GM19238 (cell line): ENCODE data around the gene APH1B.
"Not testable (repeated sequence)": the region's sequence is repeated elsewhere in the genome, so short reads cannot be mapped to it uniquely, and the experiment has no call there.

Experiments
- DNase-seq: peaks from one replicate; pipeline ENCODE4 v3.0.0; 2011; ENCODE audit warnings: low spot score; ENCODE audit not compliant: insufficient read length

APH1B gene

DNA sequence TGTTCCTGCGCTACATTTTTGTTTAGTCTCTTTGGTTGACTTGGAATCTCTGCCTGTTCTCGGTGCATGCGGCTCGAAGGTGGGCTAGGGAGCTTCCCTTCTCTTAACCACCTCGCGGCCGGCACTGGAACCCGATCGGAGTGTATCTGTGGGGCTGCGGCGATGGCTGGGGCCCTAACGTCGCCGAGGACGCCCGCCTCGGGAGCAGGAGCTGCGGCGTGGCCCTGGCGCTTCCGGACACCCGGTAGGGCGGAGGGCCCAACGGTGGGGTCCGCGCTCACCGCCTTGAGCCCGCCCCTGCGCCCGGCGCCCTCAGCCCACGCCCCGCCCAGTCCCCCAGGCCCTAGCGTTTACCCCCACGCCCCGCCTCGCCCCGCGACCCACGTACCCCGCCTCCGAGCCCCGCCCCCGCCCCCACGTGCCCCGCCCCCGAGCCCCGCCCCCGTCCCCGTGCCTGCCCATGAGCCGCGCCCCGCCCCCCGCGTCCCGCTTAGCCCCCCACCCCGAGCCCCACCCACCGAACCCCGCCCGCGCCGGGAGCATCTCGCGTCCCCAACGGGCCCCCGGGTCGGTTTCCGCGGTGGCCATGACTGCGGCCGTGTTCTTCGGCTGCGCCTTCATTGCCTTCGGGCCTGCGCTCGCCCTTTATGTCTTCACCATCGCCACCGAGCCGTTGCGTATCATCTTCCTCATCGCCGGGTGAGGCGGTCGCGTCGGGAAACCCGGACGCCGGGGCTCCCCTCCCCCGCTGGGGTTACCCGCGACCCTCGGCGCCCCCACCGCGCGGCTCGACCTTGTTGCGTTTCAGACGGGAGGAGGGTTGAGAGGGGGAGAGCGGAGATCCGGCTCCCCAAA lies at the start of gene APH1B:
Gene APH1B, plus strand, starts transcription at position 568 of the 855 bp plus-strand sequence. Its CDS starts 19 bp downstream, at position 587.
- peak; percentile 69 for DNase-seq

DNA sequence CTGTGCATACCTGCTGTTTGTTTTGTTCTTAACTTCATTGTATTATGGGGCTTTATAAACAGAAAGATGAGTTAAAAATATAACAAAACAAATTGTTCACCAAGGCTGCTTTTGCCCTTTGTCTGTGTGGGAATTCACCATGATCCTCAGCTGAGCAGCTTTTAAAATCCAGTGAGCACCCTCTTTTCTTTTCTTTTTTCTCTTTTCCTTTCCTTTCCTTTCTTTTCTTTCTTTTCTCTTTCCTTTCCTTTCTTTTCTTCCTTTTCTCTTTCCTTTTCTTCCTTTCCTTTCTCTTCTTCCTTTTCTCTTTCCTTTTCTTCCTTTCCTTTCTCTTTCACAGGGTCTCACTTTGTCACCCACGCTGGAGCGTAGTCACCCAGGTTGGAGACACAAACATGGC lies 49.7 kb upstream of the APH1B start:
- DNase-seq: no peak

DNA sequence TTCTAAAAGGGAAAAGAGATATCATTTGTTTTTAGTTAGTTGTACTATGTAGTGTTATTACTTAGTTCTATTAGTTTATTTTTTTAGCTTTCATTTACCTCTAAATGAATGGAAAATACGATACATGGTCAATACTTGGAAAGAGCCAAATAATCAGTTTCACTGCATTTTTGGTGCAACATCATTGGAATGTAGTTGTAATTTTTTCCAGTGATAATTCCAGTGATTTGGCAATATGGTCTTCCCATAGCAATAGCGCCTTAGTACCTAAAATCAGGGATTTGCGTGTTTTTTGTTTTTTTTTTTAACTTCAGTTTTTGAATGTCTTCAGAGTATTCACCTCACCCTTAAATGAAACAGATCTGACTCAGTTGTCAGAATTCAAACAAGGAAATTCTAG lies 46.2 kb upstream of the APH1B start:
- no peak for DNase-seq

DNA sequence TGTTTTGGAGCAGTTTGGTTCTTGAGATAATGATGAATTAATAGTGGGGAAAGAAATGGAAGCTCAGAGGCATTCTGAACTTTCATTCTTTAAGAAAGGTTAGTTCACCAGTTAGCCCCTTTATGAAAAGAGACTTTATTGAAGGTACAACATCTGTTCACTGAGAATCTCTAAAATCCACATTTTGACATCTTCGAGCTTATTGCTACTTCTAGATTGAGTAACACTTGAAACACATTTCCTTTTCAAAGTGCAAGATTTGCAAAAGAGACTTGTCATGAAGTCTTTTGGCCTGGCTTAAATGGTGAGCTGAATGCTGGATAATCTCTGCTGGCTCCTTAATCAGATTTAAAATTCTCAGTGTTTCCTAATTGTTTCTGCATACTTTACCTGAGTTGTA lies 45.7 kb upstream of the APH1B start:
- DNase-seq: no peak

DNA sequence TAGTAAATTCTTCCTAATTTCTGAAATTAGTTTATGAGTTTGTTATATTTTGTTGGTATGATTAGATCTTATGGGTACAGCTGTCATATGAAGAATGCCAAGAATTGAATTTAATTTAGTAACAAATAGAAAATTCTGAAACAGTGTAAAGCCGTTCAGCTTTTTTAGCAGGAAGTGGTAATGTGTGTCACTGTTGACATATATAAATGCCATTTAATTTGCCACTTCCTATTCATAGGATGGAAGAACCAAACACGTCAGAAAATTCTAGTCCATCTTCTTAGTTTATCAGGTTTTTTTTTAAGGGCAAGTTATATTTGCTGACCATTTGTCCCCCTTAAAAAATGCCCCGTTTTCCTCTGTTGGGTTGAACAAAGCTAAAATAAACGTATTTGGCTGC lies 45.0 kb upstream of the APH1B start:
- DNase-seq: no peak

DNA sequence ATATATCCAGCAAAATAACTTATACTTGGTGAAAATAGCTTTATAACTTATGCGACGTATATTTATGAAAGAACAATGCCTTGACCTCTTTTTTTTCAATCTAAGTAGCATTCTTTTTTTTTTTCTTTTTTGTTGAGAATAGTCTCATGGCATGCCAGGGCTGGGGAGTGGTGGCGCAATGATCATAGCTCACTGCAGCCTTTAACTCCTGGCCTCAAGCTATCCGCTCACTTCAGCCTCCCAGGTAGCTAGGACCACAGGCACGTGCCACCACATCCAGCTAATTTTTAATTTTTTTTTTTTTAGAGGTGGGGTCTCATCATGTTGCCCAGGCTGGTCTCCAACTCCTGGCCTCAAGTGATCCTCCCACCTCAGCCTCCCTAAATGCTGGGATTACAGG lies 44.5 kb upstream of the APH1B start:
- DNase-seq: no peak

DNA sequence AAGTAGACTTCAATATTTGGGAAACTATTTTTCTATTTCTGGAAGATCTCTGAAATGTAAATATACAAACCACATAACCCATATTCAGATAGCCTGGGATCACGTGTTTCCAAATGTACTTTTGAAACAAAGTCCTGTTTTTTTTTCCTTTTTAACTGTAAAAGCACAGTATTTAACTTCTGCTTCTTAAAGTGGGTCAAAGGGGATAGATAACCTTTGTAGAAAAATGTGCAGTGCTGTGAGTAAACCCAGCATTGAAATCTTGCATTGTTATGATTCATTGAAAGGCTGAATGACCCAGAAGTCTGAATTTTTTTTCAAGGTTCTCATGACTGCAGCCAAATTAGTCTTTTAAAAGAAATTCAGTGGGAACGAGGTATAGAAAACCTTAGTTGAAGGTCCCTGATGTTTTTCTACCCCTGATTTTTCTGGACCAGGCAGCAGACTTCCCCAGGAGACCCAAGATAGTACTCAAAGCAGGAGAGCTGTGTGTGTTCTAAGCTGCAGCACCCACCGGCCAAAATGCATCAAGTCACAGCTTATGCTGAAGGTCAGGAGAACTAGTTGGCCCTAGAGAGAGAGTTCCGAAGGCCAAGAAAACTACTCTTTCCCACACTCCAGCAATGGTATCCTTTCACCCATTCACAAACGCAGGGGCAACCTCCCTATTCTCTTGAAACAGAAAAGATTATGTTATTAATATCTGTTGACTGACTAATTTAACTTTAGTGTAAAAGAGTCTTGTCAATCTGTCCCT lies 43.6 kb upstream of the APH1B start:
- no peak for DNase-seq

DNA sequence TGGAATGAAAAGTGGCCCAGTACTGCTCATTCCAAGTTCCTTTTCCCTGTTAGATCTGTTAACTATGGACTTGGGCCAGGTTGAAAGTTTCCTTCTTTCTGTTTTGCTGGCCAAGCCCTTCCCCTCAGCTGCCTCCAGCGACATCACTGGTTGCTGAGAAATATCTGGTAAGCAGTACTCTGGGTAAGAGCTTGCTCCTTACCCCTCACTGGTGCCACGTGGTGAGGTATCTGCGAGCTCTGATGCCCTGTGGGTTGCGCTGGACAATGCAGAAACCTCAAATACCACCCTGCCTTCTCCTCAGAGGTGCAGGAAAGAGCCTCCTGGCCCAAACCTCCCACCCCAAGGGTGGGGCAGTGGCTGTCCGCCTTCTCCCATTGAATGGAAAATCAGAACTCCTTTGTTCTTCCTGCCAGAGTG lies 42.9 kb upstream of the APH1B start:
- DNase-seq: no peak

DNA sequence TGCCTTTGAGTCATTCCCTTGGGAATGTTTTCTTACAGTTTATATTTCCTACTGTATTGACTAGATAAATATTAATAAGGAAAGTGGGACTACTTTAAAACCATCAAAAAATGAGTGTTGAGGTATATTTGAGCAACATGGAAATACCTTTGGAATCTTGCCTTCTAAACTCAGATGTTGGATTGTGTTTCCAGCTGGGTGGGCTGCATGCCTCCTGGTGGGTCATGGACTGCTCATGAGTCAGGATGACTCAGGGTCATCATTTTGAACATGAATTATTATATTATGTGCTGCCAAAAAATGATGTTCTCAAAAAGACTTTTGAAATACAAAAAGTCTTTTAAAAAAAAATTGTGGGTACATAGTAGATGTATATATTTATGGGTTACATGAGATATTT lies 41.1 kb upstream of the APH1B start:
- DNase-seq: no peak

DNA sequence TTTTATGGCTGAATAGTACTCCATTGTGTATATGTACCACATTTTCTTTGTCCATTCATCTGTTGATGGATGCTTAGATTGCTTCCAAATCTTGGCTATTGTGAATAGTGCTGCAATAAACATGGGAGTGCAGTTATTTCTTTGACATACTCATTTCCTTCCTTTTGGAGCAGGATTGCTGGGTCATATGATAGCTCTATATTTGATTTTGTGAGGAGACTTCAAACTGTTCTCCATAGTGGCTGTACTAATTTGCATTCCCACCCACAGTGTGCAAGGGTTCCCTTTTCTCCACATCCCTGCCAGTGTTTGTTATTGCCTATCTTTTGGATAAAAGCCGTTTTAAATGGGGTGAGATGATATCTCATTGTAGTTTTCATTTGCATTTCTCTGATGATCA lies 40.3 kb upstream of the APH1B start:
- DNase-seq: not testable (repeated sequence)

DNA sequence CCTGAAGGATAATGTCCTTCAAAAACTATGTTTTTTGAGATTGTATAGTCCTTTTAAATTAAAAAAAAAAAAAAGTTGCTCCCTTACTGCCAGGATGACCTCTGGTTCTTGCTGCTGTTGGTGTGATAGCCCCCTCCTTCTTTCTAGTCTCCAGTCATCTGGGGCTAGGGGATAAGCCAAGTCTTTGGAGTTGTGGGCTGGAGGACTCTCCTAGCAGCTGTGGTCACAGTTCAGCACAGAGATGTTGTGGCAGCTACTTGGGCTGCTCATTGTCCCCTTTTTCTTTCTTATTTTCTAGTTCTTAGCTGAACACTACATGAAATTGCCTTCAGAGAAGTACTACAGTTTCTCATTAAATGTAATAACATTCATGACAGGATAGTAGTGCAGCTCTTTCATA lies 39.2 kb upstream of the APH1B start:
- DNase-seq: no peak

DNA sequence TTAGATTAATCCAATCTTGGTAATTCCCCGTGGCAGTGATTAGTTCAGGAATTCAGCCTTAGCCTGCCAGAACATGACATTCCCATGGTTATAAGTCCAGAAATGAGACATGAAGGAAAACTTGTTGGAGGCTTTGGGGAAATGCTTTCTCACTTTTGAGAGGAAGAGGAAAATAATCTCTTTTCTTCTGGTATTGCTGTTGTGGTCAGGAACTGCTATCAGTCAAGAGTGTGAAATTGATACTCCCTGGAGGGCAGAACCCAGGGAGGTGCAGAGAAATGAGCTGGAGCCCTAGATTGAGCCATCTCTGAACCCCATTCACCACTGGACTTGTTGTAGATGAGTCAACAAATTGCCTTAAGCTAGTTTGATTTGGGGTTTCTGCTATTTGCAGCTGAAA lies 38.6 kb upstream of the APH1B start:
- DNase-seq: no peak

DNA sequence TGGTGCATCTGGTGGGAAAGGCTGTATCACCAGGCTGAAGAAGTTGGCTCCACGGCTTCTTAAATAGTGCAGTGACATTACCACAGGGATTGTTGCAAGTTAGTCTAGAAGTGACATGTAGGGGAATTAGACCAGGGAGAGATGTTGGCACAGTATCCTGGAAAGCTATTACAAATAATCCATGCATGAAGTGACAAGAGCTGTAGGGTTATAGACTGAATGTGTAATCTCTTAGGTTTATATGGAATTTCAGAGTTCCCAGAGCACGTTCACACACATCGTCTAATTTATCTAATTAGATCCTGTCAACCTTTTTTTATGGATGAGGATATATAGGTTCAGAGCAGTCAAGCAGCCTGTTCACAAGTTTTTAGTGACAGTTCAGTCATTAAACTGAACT lies 37.3 kb upstream of the APH1B start:
- DNase-seq: no peak

DNA sequence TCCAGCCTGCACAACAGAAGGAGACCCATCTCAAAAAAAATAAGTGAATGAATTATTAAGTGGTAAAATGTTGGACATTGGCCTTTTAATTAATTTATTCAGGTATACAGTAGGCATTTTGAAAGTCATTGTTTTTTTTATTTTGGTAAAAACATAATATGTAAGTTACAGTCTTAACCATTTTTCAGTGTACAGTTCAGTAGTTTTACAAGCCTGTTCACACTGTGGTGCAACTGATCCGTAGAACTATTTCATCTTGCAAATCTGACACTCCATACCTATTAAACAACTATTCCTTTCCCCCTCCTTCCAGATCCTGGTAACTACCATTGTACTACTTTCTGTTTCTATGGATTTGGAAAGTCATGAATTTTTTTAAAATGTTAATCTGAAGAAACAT lies 36.1 kb upstream of the APH1B start:
- DNase-seq: no peak

DNA sequence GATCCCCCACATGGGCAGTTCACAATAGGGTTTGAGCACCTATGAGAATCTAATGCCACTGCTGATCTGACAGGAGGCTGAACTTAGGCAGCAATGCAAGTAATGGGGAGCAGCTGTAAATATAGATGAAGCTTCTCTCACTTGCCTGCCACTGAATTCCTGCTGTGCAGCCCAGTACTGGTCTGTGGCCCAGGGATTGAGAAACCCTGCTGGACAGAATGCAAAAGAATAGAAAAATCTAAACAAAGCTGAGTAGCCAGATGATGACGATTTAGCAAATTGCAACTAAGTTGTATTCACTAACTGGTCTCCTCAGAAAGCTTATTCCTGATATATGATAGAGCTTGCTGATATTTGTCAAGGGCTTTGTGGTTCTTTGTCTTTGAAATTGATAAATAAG lies 34.3 kb upstream of the APH1B start:
- DNase-seq: no peak

DNA sequence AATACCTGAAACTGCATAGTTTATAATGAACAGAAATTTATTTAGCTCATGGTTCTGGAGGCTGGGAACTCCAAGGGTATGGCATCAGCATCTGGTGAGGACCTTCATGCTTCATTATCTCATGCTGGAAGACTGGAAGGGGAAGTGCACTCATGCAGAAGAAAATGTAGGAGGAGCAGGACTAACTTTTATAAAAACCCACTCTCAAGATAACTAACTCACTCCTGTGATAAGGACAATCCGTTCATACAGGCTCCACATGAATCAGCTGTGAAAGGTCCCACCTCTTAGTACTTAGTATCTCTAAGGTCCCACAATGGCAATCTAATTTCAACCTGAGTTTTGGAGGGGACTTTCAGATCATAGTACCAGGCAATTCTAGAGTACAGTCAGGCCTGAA lies 33.6 kb upstream of the APH1B start:
- DNase-seq: no peak

DNA sequence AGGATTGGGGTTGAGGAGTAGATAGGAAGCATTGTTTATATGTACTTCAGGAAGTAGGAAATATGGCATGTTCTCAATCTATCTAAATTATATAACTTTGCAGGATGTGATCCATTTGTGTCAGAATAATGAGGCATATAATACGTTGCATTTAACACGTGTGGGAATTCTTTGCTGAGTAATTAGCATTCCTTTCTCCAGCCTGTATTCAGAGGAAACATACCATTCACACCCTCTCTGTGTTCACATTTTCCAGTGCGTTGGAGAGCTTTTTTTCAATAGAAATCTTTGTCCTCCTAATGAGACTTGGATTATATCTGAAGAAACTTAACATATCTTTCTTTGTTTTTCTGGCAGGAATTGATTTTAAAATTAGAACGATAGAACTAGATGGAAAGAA lies 33.0 kb upstream of the APH1B start:
- no peak for DNase-seq

DNA sequence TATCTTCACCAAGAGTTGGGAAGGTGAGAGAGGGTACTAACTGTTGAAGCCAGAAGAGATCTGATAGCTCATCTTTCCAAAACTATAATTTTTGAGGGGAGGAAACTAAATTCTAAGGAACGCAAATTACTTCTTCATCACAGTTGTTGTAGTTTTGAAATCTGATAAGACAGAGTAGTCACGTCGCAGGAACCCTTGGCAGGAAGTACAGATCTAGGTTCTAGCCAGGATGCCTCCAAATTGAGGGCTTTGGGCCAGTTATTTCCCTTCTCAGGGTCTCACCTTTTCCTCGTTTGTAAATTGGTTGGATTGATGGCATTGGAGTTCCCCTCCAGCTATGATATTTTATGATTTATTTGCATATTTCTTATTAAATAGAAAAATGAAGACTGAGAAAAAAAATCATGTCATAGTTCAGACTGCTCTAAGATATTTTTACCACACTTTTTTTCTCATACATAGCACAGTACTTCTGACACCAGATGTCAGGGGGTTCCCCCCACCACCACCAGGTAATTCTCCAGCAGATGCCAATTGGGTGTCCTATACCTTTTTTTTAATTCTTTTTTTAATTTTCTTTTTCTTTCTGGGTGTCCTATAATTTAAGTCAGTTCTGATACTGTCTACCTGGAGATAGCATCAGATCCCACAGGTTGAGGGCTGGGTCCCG lies 32.3 kb upstream of the APH1B start:
- DNase-seq: no peak

DNA sequence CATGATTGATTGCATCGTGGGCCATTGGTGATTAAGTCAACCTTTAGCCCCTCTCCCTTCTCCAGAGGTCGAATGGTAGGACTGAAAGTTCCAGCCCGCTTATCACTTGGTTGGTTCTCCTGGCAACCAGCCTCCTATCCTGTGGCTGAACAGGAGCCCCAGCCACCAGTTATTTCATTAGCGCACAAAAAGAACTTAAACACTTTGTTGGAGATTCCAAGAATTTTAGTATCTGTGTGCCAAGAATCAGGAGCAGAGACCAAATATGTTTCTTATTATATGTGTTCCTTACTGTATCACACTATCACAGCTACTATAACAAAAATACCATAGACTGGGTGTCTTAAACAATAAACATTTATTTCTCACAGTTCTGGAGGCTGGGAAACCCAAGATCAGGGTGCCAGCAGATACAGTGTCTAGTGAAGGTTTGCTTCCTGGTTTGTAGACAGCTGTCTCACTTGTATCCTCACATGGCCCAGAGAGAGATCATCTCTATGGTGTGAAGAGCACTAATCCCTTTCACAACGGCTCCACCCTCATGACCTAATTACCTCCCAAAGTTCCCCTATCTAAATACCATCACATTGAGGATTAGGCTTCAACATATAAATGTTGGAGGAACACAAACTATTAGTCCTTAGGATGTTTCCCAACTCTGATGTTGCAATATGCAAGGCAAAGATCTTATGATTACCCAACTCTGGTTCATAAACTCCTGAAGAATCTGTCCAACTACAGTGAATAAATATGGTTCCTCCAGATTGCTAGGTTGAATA lies 30.5 kb upstream of the APH1B start:
- DNase-seq: no peak

DNA sequence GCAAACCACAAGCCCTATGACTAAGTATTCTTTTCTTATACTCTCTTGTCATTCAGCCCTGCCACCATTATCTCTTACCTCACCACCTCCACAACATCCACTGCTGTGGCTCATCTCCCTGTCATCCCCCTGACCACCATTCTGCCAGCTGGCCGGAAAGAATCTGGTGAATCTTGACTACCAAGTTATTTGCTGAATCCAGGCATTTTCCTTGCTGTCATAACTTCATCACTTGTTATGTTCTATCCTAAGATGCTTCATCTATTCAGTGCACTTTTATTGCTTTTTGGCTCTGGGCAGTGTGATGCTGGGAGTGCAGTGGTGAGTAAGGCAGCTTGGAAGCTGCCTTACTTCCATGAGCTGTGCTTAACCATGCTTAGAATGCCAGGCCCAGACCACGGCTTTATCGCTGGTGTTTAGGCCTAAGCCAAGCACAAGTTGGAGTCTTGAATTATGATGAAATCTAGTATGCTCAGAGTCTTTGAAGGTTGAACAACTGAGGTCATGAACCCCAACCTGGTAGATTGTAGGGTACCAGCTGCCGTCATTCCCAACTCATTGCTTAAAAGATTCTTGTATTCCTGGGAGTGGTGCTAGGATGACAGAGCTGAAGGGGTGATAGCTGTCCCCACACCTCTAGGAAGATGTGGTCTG lies 27.0 kb upstream of the APH1B start:
- no peak for DNase-seq

DNA sequence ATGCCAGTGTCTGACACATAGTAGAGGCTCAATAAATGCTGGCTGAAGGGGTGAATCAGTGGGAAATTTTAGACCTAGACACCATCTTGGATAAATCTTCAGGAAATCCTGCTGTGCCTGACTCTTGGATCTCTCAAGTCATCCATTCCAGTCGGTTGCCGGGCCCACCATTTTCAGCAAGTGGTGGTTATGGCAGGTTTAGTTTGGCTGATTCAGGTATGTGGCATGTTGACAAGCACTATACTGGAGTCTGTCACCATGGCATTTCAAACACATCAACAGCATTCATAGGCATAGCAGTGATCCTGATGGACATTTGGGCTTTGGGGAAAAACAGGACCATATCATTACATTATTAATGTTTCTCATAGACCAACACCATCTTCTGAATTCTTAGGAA lies 25.7 kb upstream of the APH1B start:
- no peak for DNase-seq
